HG03575 (cell line): ENCODE data around the gene TBC1D22A.

Experiments used
- ATAC-seq: cut with Tn5 transposase; IDR thresholded peaks from one replicate; pipeline ENCODE4 v1.9.1; 2021; ENCODE audit not compliant: unreplicated experiment, insufficient number of reproducible peaks, low FRiP score; ENCODE audit errors: extremely low read depth

TBC1D22A gene

DNA sequence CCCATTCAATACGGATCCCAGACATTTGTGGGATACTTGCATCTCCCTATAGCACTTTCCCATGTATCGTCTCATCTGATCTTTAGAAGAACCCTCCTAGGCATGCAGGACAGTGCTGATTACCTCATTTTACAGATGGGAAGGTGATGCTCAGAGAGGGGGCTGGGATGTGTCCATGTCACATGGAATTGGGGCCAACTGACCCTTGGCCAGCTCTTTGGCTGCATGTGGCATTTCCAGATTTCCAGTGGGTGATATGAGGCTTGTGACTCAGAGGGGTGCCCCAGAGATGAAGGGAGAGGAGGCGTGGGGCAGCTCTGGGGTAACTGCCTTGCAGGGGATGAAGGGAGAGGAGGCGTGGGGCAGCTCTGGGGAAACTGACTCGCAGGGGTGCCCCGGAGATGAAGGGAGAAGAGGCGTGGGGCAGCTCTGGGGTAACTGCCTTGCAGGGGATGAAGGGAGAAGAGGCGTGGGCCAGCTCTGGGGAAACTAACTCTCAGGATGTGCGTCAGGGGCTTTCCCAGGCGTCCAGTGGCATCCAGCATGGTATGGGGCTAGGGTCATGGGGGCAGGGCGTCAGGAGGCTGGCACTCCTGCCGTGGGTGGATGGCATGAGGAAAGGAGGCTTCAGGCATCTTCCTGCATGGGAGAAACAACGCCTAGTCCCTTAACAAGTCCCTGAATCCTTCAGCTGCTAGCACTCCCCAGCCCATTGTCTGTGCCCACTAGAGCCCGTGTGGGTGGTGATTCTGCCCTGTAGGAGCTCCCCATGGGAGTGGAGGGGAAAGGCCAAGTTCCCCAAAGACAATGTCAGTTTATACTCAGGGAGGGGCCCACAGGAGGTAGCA lies 12.5 kb upstream of the TBC1D22A start:
- ATAC-seq, result no peak

DNA sequence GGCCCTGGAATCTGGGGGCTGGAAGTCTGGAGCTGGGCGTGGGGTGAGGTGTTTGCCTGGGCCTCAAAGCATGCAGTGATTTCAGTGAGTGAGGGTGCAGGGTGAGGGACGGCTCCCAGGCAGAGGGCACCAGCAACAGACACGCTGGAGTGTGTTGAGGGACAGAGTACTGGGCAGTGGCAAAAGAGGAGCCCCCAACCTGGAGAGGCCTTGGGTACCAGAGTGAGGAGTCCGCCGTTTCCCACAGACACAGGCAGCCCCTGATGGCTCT lies 12.0 kb upstream of the TBC1D22A start:
- no peak for ATAC-seq

DNA sequence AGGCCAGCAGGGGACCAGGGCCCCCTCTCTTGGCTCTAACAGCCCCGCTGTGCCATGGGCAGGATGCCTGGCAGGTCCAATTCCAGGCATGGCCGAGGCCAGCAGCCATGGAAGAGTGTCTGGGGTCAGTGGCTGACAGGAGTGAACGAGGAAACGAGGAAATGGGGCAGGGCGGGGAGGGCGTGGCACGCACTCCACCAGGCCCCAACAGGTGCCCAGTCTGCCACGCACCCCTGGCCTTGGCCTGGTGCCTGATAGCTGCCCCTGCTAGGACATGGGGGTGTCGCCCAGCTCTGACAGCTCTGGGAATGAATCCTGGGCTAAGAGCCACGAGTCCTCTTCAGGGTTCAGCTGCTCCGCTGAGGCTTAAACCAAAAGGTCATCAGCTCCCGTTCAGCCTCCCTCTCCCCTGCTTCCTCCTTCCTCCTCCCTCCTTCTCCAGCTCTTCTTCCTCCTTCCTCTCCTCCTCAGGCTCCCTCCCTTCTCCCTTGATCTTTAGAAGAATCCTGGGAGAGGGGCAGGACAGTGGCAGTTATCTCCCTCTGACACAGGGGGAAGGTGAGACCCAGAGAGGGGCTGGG lies 11.5 kb upstream of the TBC1D22A start:
- no peak for ATAC-seq

DNA sequence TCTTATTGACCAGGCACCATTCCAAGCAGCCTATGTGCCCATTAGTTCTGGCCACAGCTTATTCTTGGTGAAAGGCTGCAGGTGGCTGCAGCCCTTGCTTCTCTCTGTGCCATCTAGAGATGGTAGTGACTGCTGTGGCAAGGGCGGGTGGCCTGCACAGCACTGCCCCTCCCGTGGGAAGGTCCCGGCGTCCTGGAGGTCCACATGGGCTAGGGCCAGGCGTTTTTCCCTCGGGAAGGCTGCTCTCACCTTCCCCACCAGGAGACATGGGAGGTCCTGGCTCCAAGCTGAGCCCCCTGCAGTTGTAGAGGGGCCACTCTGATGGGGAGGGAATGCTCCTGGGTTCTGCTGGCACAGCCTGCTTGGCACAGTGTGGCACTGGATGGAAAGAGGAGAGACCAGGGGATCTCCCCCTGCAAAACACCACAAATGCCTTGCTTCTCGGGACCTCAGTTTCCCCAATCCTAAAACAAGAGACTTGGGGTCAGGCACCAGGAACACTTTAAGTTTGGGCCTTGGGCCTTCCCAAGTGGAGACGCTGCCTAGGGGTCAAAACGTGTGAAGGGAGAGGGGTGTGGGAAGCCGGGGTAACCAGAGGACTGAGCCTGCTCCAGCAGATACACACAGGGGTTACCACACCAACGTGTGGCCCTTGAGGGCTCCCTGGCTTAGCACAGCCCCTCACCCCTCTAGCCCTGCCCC lies 10.0 kb upstream of the TBC1D22A start:
- ATAC-seq, result no peak

DNA sequence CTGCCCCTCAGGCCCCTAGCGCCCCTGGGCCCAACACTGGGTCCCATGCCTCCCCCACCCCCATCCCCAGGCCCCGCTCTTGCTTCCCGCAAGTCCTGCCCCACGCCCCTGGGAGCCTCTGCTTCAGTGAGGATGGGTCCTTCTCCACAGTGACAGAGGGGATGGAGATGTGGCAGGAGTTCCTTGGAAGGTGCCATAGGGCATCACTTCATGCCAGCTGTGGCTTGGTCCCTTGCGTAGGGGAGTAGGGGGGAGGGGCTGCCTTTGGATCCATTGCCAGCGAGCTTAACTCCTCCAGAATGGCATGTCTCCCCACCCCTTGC lies 9.5 kb upstream of the TBC1D22A start:
- no peak for ATAC-seq

DNA sequence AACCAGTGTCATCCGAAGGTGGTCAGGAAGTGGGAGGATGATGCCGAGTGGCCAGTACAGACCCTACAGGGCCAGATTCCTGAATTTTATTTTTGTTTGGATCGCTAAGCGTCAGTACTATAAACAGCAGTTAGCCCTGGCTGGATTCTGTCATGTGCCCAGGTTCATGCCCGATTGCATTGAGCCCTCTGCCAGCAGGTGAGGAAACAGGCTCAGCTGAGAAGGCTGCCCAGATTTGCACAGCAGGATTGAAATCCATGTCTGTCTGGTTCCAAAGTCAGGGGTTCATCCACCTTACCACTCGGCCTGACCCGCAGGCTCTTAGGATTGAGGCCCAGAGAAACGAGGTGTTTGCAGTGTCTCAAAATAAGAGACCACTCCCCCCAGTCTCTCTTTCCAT lies 9.1 kb upstream of the TBC1D22A start:
- no peak for ATAC-seq

DNA sequence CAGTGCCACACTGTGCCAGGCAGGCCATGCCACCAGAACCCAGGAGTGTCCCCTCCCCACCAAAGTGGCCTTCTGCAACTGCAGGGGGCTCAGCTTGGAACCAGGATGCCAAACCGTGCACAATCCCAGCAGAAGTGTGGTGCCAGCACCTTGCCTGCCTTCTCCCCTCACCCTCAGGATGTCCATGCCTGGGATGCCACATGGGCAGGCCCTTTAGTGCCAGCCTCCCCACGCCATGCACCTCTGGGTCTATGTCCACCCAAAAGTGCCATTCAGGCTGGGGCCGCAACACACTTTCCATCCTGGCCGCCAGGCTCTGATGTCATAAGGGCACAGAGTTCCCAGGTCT lies 8.7 kb upstream of the TBC1D22A start:
- ATAC-seq, result no peak

DNA sequence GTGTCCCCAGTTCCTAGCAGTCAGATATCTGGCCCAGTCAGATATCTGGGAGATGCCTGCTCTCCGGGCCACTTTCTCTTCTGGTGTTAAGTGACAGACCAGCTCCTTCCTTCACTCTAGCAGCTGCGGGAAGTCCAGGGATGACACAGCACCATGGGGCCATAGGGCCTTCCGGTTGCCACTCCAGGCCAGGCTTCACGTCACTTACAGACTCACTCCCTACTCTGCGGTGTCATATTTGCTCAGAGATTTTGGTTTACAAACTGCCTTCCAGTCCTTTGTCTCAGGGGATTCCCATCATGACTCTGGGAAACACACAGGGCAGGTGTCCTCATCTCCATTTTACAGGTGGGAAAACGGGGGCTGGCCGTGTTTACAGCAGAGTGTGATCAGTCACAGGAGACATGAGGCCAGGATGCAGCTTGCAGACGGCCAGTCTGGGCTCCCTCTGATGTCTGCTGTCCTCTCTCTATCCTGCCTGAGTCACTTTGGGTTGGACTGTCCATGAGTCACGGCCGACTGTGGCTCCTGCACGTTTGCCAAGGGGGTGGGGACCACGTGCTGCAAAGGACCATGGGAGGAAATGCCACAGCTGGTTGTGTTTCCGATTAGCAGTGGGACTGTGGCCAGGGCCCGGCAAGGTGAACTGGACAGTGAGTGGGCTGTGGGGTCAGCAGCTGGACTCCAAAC lies 8.2 kb upstream of the TBC1D22A start:
- ATAC-seq, result no peak

DNA sequence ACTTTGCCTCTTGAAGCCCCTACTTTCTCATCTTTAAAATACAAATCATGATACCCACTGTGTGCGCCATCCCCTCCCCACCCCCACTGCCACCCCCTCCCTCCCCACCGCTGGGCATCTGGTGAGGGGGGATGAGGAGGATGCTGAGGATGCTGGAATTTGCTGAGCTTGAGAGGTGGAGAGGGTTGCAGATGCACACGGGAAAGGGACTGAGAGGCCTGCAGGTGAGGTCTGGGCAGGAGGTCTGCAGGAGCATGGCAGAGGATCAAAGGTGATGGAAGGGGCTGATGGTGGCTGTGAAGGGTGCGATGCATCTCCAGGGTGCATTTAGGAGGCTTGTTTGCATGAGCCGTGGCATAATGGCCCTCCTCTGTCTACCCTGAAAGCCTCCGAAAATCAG lies 7.6 kb upstream of the TBC1D22A start:
- ATAC-seq, result no peak

DNA sequence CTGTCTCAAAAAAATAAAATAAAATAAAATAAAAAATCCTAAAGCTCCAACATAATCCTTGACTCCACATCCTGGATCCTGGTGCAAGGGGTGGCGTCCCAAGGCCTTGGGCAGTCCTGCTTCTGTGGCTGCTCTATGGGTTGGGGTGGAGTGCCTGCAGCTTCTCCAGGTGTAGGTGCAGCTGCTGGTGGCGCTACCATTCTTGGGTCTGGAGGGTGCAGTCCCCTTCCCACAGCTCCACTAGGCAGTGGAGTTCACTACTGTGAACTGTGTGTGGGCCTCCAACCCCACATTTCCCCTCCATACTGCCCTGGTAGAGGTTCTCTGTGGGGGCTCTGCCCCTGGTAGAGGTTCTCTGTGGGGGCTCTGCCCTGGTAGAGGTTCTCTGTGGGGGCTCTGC lies 6.9 kb upstream of the TBC1D22A start:
- no peak for ATAC-seq

DNA sequence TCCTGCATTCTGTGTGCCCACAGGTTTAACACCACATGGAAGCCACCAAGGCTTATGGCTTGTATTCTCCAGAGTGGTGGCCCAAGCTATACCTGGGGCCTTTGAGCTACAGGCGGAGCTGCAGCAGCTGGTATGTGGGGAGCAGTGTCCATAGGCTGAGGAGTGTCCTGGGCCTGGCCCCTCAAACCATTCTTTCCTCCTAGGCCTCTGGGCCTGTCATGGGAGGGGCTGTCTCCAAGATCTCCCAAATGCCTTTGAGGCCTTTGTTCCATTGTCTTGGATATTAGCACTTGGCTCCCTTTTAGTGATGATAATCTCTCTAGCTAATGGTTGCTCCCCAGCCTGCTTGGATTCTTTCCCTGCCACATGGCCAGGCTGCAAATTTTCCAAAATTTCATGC lies 6.4 kb upstream of the TBC1D22A start:
- no peak for ATAC-seq

DNA sequence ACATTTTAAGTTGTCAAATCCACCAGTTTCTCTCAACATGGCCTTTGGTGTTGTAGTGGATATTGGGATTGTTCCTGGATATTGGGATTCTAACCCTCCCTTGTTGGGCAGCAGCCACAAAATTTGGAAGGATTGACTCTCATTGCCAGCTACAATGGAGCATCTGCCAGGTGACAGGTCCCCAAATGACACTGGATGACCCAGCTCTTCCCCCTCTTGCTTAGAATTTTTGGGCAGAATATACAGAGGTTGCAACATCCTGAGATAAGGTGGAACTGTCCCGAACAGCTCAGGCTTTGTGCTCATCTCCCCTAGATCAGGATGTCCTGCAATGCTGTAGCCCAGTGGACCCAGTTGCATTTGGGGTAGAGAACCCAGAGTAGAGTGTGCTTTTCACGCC lies 5.3 kb upstream of the TBC1D22A start:
- no peak for ATAC-seq

DNA sequence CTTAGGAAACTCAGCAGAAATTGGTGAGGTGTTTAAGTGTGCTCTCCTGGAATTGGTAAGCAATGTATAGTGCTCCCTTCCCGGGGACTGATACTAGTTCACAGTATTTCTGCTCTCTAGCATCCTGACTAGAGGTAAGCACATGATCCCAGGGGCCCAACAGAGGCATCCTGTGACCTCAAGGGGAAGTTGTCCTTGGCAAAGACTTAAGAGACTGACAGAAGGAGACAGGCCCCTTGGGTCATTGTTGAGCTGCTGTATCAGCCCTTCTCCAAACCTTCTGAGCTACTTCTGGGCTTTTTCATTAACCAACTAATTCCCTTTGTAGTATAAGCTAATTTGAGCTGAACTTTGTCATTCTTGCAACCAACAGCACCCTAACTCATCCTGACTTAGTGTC lies 4.3 kb upstream of the TBC1D22A start:
- no peak for ATAC-seq

DNA sequence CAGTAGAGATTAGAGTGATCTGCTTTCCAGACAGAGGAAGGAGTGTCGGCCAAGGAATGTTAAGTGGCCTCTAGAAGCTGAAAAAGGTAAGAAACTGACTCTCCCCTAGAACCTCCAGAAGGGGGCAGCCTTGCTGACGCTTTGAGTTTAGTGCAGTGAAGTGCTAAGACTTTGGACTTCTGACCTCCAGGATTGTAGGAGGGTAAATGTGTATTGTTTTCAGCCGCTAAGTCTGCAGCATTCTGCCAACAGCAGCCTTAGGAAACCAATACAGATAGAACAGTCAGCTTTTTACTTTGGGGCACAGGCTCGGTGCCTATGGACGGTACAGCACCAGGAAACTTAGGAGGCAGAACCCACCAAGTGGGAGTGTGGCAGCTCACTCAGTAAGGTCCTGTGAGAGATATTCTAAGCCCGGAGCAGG lies 3.6 kb upstream of the TBC1D22A start:
- ATAC-seq, result no peak

DNA sequence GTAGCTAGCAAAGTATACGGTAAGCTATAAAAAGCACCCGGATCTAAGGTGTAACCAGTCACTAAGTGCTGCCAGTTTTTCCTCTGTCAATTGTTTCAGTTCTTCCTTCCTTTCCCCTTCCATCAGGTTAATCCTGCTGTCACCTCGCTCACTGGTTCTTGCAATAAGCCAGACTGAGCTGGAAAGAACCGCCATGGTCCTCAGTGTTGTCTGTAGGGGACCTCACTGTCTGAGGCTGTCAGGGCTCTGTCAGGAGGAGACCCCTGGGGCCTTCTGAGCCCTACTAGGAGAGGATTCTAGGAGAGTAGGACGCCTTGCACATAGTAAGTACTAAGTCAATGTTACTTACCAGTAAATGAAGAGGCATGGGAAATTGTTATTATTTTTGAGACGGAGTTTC lies 1.4 kb upstream of the TBC1D22A start:
- no peak for ATAC-seq

DNA sequence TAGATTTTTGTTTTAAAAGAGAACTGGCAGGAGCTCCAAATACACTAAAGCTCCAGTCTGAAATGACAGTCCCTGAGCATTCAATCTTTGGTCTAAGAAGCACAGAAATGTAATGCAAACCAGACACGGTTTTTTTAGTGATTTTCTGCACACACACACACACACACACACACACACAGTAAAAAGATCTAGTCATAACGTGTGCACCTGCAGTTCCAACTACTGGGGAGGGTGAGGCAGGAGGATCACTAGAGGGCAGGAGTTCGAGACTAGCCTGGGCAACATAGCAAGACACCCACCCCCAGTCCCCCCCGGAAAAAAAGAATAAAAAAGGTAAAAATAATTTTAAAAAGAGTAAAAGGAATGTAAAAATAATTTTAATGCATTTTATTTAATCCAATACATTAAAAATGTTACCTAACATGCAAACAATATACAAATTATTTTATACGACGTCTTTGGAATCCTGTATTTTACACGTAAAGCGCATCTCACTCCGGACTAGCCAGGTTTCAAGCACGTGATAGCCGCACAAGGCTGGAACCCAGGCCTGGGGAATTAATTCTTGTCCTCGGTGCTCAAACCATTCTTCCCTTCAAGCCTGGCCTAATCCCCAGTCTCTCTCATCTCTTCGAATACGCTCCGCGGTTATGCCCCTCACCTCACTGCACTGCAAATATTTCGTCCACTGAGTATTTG lies 762 bp upstream of the TBC1D22A start:
- ATAC-seq, result no peak

DNA sequence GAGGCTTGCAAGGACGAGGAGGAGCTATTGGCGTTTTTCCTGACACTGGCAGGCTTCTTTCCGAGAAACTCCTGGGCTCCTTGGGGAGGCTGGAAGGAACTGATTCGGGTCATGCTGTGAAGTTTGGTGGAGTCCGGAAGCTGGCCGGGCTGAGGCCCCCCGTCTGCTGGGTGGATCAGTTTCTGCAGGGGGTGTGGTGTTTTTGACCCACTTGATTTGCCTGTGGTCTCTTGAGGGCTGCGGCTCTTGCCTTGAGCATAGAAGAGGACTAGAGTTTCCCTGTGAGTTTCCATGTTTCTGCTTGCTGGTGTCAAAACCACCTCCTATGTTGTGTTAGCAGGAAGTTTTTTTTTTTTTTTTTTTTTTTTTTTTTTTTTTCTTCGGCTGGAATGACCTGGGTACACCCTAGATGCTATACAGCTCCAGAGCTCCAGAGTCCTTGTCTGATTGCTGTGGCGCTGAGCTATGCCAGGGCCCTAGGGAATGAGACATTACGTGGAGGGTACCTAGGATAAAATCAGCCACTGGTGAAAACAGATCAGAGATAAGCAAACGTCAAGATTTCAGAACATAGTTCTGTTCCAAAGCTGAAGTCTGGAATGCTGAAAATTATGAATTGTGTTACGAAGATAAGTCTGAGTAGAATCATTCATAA lies 728 bp downstream of the TBC1D22A start:
- ATAC-seq, result no peak

DNA sequence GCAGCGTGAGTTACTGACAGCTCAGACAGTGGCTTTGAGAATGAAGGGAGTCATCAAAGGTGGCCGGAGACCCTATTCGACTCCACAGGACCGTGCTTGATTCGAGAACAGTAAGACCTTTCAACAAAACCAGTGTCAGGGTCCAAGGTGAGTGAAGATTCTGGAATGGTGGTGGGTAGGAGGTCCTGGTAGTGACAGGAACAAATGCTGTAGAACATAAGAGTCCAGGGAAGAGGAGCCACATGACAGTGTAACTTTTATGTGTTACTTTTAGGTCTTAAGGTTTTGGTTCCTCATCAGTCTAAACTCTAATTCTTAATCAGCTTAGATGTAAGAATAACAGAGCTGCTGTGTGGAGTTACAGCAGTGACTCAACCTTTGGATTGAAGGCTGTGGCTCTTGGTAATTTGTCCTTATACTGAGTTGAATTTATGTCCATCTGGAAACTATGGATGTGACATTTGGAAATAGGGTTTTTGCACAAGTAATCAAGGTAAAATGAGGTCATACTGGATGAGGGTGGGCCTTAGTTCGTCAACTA lies 1.8 kb downstream of the TBC1D22A start:
- ATAC-seq, result no peak
